ENCODE results near the gene OPCML. TPM values are rescaled to one million over a fixed set of nuclear protein-coding genes. Genes with fewer than 3 reads are reported as not detected.

The OPCML gene
- total RNA-seq, 1 experiment from 2014 or later: 0.94 TPM

GRCh38 chr11:132531921-132532320, 1000.4 kb downstream of the OPCML start:
- TF ChIP-seq CTCF (conservative IDR thresholded peaks at IDR 0.05): no peak
- Histone ChIP-seq H4K8ac (replicated peaks; ENCODE audit: insufficient read length, low read depth, low read length) (no peak overlapping the region), H2BK5ac (ENCODE audit: insufficient read length, low read length) (no peak overlapping the region), H3K27ac (ENCODE audit: insufficient read length, low read depth, low read length) (no peak overlapping the region), H2AK5ac (ENCODE audit: insufficient read length, low read length) (no peak overlapping the region), H4K5ac (ENCODE audit: insufficient read length, low read depth, low read length) (no peak overlapping the region), H3K79me2 (ENCODE audit: insufficient read depth, low read length) (no peaks in the 10 kb centered on the region), H3K9me3 (ENCODE audit: control insufficient read depth, low read depth, low read length) (no peaks in the 10 kb centered on the region), H2BK20ac (ENCODE audit: low read depth, low read length, poor library complexity, severe bottlenecking) (no peak overlapping the region), H3K79me1 (ENCODE audit: insufficient read depth, low read depth, low read length, poor library complexity, severe bottlenecking) (no peaks in the 10 kb centered on the region), H3K4me2 (ENCODE audit: insufficient read depth, insufficient read length, low read length) (no peak overlapping the region), H3K23ac (ENCODE audit: insufficient read length, low read depth, low read length) (no peak overlapping the region), H3K27me3 (ENCODE audit: insufficient read depth, low read length) (no peaks in the 10 kb centered on the region), H3K14ac (ENCODE audit: insufficient read depth, low read length) (no peak overlapping the region), H3K56ac (ENCODE audit: insufficient read length, low read depth, low read length) (no peak overlapping the region), H4K20me1 (ENCODE audit: control insufficient read depth, insufficient read depth, insufficient read length) (no peaks in the 10 kb centered on the region), H3K9ac (ENCODE audit: extremely low read depth, insufficient read length, low read length) (no peak overlapping the region), H3K4me1 (ENCODE audit: insufficient read depth, low read length) (no peaks in the 10 kb centered on the region), H2AFZ (ENCODE audit: low read length) (no peak overlapping the region), H3K23me2 (ENCODE audit: insufficient read length, low read depth, low read length, poor library complexity, severe bottlenecking) (no peaks in the 10 kb centered on the region), H4K91ac (ENCODE audit: insufficient read length, low read depth, low read length) (no peak overlapping the region), H3T11ph (ENCODE audit: low read length) (no peak overlapping the region), H3K4ac (ENCODE audit: low read depth, low read length) (no peak overlapping the region), H3K18ac (ENCODE audit: insufficient read length, low read depth, low read length) (no peak overlapping the region), H2BK120ac (ENCODE audit: low read depth, low read length, poor library complexity, severe bottlenecking) (no peak overlapping the region), H2BK15ac (ENCODE audit: low read depth, low read length) (no peak overlapping the region), H2BK12ac (ENCODE audit: insufficient read length, low read depth, low read length) (no peak overlapping the region)
- Mint-ChIP-seq H3K27ac (no peak overlapping the region), H3K9me3 (no peaks in the 10 kb centered on the region), H3K27me3 (ENCODE audit: low read depth) (peaks cover 4% of the 10 kb centered on the region), H3K36me3 (ENCODE audit: insufficient read depth in 1 of 3, low read depth in 3 of 3) (no peaks in the 10 kb centered on the region), H3K4me1 (peaks cover 7 to 9% of the 10 kb centered on the region in 2 experiments), H3K4me3 (no peak overlapping the region)
- no peak for DNase-seq
- WGBS (ENCODE audit: extremely low coverage, insufficient read length, low lambda C conversion rate): no CpG with 5 or more reads among the region's 6 CpGs

Data from H9 (cell line).